ENCODE measurements around the gene NEK1.

DNA sequence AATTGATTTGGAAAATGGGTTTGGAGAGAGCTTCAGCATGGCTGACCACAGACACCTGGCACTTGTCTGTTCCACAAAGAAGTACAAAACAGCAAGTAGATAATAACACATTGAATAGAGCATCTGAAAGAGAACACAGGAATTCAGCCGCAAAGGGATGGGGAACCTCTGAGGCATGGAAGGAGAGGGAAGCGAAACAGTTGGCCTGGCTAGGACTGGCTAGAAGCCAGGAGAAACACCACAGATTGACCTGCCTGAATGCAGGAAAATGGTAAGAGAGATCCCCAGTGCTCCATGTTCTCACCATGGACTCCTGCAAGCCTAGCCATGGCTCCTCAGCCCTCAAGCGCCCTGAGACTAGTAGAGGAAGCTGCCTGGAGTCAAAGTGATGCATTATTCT lies 171.9 kb downstream of the NEK1 start:
- TF ChIP-seq, protein P1, sequence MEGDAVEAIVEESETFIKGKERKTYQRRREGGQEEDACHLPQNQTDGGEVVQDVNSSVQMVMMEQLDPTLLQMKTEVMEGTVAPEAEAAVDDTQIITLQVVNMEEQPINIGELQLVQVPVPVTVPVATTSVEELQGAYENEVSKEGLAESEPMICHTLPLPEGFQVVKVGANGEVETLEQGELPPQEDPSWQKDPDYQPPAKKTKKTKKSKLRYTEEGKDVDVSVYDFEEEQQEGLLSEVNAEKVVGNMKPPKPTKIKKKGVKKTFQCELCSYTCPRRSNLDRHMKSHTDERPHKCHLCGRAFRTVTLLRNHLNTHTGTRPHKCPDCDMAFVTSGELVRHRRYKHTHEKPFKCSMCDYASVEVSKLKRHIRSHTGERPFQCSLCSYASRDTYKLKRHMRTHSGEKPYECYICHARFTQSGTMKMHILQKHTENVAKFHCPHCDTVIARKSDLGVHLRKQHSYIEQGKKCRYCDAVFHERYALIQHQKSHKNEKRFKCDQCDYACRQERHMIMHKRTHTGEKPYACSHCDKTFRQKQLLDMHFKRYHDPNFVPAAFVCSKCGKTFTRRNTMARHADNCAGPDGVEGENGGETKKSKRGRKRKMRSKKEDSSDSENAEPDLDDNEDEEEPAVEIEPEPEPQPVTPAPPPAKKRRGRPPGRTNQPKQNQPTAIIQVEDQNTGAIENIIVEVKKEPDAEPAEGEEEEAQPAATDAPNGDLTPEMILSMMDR (IDR thresholded peaks at IDR 0.05; ENCODE audit: extremely low read depth in 1 of 2, insufficient read depth in 1 of 2, low read depth in 1 of 2, low read length in 2 of 2): no peak
- TF ChIP-seq, protein P2, sequence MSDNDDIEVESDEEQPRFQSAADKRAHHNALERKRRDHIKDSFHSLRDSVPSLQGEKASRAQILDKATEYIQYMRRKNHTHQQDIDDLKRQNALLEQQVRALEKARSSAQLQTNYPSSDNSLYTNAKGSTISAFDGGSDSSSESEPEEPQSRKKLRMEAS (IDR thresholded peaks at IDR 0.05; ENCODE audit: insufficient read depth, insufficient read length): no peak
- TF ChIP-seq POLR2A (IDR thresholded peaks at IDR 0.05; ENCODE audit: low read depth, low read length): no peak

Data from endothelial cell of umbilical vein (primary cell).